CD4-positive, alpha-beta T cell treated with Interleukin-15 for 1 hour (primary cell): Measurements from ENCODE around the gene MRPL57.
"Not testable (repeated sequence)": the region's sequence is repeated elsewhere in the genome, so short reads cannot be mapped to it uniquely, and the experiment has no call there.

Experiments used
- DNase-seq: peaks from one replicate; pipeline ENCODE4 v3.0.0-alpha.2; 2020

Gene MRPL57

GRCh38 chr13:21197606-21198225 is 21.3 kb downstream of the MRPL57 start:
- DNase-seq, result not testable (repeated sequence)

DNA sequence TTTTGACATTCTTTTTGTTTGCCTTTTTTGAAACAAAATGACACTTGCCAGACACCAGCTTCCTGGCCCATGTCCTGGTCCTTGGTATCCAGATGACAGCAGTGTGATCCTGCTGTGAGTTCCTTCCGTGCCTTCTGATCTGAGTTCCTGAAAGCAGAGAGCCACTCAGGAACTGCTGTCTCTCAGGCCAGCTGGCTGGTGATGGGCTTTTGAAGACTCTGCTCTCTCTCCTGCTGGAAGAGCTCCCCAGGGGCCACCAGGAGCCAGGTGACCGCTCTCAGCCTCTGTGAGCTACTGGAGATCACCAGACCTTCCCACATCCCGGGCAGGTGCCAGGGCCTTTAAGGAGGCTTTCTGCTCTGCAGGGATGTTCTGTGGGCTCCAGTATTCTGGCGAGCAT is 21.9 kb downstream of the MRPL57 start:
- not testable (repeated sequence) for DNase-seq

GRCh38 chr13:21201456-21202190 is 25.2 kb downstream of the MRPL57 start:
- DNase-seq, result not testable (repeated sequence)

GRCh38 chr13:21202767-21203531 is 26.5 kb downstream of the MRPL57 start:
- DNase-seq, result no peak

- no peak for DNase-seq
Observed at GRCh38 chr13:21208652-21209154, 32.2 kb downstream of the MRPL57 start.

DNA sequence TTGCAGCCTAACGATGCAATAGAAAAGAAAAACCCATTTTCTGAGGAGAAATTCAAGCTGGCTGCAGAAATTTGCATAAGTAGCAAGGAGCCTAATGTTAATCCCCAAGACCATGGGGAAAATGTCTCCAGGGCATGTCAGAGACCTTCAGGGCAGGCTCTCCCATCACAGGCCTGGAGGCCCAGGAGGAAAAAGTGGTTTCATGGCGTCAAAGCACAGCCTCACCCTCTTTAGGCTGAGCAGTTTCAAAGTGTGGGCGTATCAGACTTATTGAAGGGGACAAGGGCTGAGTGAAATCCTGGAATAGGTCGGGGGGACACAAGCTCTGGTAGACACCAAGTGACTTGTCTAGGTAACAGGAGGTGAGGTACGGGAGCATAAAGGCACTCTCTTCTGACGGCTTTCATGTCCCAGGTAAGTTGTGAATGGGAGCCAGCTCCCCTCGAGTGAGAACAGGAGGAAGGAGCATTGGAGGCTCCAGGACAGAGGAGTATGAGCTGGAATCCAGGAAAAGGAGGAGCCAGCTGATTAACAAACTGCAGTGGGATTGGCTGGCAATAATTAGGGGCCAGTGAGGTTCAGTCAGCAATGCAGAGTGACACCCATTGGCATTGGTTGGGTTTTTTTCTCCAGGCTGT is 35.8 kb downstream of the MRPL57 start:
- no peak for DNase-seq

- DNase-seq, result not testable (repeated sequence)
Observed at GRCh38 chr13:21215419-21215818, 39.0 kb downstream of the MRPL57 start.

DNA sequence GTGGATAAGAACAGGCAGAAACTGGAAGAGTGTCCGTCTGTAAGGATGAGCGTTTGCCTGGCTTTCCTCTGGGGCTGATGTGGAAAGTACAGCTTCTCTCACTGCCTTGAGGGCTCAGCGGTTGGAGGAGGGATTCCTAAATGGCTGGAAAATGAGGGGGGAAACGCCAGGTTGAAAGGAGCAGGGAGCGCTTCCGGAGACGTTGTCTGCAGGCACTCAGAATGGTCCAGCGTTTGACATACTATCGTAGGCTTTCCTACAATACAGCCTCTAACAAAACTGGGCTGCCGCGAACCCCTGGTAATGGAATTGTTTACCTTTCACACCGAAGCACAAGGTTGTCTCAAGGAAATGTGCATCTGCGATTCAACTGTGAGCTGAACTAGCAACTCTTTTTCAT is 39.9 kb downstream of the MRPL57 start:
- no peak for DNase-seq

- no peak for DNase-seq
Observed at GRCh38 chr13:21218351-21219035, 42.0 kb downstream of the MRPL57 start.

DNA sequence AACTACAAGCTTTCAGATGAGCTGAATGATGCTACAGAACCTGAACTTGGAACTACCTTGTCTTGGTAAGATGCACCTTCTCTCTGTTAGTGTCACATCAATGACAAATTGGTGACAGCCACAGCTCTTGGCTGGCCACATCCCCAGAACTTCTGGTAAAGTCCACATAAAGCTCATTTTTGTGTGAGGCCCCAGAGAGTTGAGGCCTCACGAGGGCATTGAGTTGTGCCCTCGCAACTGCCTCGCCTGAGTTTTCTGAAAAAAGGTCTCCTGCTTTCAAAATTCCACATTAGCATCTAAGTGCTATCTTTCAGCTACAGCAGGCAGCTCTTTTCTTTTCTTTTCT is 42.6 kb downstream of the MRPL57 start:
- no peak for DNase-seq

GRCh38 chr13:21219716-21220115 is 43.3 kb downstream of the MRPL57 start:
- not testable (repeated sequence) for DNase-seq

- DNase-seq, result no peak
Observed at GRCh38 chr13:21221268-21221667, 44.8 kb downstream of the MRPL57 start.

DNA sequence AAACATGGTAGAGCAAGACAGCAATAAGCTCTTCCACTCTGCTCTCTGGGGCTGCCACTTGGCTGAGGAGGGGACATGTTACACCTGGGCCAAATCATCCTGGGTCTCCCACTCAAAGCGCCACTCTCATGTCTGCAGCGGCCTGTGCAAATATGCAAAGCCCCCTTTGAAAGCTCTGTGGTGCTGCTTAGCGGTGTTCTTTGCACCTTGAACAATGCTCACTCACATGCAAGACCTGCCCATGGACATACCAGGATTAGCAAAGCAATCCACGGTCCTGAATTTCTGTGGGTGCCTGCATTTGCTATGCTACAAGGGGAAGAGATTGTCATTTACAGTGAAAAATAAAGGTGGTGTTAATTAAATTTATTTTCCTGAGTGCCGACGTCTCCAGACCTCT is 48.6 kb downstream of the MRPL57 start:
- DNase-seq, result no peak

GRCh38 chr13:21225841-21226581 is 49.6 kb downstream of the MRPL57 start:
- DNase-seq, result no peak

DNA sequence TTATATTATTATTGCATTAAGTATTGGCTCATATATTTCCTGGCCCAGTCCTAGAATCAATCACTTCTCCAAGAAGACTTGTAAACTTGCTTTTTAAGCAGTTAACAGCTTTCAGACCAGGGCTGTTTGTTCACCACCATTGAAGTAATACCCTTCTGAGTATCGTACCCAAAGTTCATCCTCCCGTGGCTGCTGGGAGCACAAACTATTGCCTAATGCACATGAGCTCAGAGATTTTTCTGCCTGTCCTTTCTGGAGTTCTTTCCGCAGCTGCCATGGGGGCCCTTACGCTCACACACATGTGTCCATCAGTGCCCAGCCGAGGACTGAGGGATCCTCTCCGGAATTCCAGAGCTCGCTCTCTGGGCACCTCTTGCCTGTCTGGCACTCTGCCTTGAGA is 51.5 kb downstream of the MRPL57 start:
- DNase-seq, result no peak
